HL-60 (cell line): ENCODE measurements around the gene SIGLEC11.
A peak's percentile ranks its signal among the peaks of the same experiment; 100 is the strongest.

Experiments used
- DNase-seq, 2 experiments: peaks; one replicate each; pipeline ENCODE4 v3.0.0-alpha.2; 2010 to 2020; ENCODE audit warnings: low read depth in 1 of 2, low spot score in 1 of 2
- H3K27ac ChIP-seq: fragments of 250-450 bp; sonication (Bioruptor Pico); replicated peaks from 2 replicates; pipeline ENCODE4 v1.5.1; 2020; ENCODE audit warnings: mild to moderate bottlenecking, moderate library complexity
- H3K27me3 ChIP-seq: fragments of 250-450 bp; sonication (Bioruptor Pico); 2 replicates; pipeline ENCODE4 v1.5.1; 2021; ENCODE audit warnings: mild to moderate bottlenecking, moderate library complexity; ENCODE audit not compliant: insufficient read depth, poor library complexity, severe bottlenecking
- H3K4me3 ChIP-seq: replicated peaks from 2 replicates; pipeline ENCODE4 v1.5.1; 2011; ENCODE audit warnings: mild to moderate bottlenecking, control low read depth, low read length; ENCODE audit not compliant: insufficient read depth
- GABPA ChIP-seq: IDR thresholded peaks from 2 replicates; pipeline ENCODE4 v1.6.1; 2012; ENCODE audit warnings: low read depth
- POLR2AphosphoS5 ChIP-seq: IDR thresholded peaks from 2 replicates; pipeline ENCODE4 v1.6.1; 2012; ENCODE audit warnings: low read depth
- SPI1 ChIP-seq: IDR thresholded peaks from 2 replicates; pipeline ENCODE4 v1.6.1; 2012; ENCODE audit warnings: low read depth, mild to moderate bottlenecking, borderline replicate concordance
- TF ChIP-seq, protein P1 (sequence below): IDR thresholded peaks from 2 replicates; pipeline ENCODE4 v1.6.1; 2012; ENCODE audit warnings: low read depth; ENCODE audit not compliant: insufficient replicate concordance
- TF ChIP-seq, protein P2 (sequence below): IDR thresholded peaks from one replicate; pipeline ENCODE4 v1.5.1; 2011; ENCODE audit warnings: low read length, control low read depth, inconsistent platforms; ENCODE audit not compliant: insufficient read depth

Gene SIGLEC11

DNA sequence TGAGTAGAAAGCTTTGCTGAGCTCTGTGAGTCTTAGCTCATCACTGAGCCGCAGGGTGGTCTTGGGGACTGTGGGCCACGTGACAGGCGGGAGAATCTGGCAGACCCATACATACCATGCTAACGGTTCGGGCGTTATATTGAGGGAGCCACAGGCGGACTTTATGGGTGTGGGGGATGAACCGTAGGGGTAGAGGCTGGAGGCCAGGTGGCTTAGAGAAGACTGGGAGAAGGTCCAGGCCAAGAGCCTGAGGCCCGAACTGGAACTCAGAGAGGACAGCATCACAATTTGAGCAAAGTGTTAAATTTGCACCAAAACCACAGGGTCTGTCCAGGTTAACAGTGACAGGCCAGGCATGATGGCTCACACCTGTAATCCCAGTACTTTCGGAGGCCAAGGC is 47.3 kb downstream of the SIGLEC11 start:
- DNase-seq, result no peak
- Histone ChIP-seq H3K27ac (no peak overlapping the region), H3K4me3 (no peak overlapping the region), H3K27me3 (no peaks in the 10 kb centered on the region)
- TF ChIP-seq SPI1, result no peak

DNA sequence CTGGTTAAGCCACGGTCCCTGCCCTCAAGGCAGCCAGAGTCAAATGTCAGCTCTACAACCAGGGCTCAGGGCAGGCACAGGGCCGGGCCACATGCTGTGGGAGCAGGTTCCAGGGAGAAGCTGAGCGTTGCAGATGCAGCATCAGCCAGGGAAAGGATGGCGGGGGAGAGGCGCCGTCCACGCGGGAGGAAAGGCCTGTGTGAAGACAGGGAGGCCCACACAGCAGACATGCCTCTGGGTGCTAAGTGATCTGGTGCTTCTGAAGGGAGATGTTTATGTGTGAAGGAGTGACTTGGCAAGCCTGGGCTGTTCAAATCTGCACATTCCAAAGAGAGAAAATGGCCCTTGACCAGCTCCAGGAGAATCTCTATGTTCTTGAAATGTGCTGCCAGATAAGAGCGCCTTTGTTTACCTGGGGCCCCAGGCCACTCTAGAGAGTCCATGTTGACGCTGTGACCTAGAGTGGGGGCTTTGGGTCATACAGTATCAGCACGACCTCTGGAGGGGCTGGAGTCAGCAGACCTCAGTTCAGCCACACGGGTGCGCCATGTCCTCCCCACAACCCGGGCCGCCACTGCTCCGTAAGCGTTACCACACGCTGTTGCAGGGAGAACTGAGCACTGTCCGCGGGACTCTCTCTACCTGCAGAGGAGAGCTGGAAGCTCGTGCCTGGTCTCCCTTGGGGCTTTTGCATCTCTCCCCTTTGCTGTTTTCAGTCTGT is 47.8 kb downstream of the SIGLEC11 start:
- no peak overlapping the region for H3K27ac ChIP-seq
- no peak for DNase-seq
- no peak overlapping the region for H3K4me3 ChIP-seq

DNA sequence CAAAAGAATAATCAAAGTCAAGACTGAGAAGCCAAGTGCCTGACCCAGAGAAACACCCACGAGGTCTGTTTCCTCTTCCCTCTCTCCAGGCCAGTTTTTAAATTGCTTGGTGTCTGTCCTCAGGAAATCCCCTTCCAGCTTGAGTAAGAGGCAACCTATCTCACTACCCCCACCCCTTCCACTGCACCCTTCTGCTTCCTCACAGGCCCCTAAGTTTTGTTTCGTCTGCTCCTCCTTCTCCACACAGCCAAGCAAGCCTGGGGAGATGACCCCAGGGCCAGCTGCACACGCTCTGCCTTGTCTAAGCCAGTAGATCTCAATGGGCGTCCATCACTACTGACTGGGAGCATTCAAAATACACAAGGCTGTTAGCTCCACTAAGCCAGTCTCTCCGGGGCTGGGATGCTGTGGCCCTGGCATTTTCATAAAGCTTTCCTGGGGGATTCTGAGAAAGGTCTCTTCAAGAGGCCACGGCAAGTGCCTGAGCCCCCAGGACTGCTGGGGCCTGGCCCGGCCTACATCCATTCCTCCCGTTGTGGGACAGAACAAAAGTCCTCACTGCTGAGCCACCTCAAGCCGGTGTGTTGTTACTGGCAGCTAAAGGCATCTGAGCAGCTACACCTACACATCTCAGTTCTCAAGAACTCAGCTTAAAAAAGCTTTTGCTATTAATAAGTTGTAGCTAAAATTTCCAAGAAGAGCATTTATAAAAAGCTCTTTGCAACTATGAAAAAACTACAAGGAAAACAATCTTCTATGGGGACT is 49.4 kb downstream of the SIGLEC11 start:
- H3K27ac ChIP-seq, result peak overlapping the region; percentile 40

More for the DNA sequence above, 47.8 kb downstream of the SIGLEC11 start:
- TF ChIP-seq, protein P1, sequence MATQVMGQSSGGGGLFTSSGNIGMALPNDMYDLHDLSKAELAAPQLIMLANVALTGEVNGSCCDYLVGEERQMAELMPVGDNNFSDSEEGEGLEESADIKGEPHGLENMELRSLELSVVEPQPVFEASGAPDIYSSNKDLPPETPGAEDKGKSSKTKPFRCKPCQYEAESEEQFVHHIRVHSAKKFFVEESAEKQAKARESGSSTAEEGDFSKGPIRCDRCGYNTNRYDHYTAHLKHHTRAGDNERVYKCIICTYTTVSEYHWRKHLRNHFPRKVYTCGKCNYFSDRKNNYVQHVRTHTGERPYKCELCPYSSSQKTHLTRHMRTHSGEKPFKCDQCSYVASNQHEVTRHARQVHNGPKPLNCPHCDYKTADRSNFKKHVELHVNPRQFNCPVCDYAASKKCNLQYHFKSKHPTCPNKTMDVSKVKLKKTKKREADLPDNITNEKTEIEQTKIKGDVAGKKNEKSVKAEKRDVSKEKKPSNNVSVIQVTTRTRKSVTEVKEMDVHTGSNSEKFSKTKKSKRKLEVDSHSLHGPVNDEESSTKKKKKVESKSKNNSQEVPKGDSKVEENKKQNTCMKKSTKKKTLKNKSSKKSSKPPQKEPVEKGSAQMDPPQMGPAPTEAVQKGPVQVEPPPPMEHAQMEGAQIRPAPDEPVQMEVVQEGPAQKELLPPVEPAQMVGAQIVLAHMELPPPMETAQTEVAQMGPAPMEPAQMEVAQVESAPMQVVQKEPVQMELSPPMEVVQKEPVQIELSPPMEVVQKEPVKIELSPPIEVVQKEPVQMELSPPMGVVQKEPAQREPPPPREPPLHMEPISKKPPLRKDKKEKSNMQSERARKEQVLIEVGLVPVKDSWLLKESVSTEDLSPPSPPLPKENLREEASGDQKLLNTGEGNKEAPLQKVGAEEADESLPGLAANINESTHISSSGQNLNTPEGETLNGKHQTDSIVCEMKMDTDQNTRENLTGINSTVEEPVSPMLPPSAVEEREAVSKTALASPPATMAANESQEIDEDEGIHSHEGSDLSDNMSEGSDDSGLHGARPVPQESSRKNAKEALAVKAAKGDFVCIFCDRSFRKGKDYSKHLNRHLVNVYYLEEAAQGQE, result no peak
- TF ChIP-seq POLR2AphosphoS5 (no peak), SPI1 (no peak), GABPA (no peak)
- TF ChIP-seq, protein P2, sequence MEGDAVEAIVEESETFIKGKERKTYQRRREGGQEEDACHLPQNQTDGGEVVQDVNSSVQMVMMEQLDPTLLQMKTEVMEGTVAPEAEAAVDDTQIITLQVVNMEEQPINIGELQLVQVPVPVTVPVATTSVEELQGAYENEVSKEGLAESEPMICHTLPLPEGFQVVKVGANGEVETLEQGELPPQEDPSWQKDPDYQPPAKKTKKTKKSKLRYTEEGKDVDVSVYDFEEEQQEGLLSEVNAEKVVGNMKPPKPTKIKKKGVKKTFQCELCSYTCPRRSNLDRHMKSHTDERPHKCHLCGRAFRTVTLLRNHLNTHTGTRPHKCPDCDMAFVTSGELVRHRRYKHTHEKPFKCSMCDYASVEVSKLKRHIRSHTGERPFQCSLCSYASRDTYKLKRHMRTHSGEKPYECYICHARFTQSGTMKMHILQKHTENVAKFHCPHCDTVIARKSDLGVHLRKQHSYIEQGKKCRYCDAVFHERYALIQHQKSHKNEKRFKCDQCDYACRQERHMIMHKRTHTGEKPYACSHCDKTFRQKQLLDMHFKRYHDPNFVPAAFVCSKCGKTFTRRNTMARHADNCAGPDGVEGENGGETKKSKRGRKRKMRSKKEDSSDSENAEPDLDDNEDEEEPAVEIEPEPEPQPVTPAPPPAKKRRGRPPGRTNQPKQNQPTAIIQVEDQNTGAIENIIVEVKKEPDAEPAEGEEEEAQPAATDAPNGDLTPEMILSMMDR, result no peak
- no peaks in the 10 kb centered on the region for H3K27me3 ChIP-seq

More for the DNA sequence above, 49.4 kb downstream of the SIGLEC11 start:
- peak in 1 of 2 experiments; percentile 69 for DNase-seq
- no peak overlapping the region for H3K4me3 ChIP-seq
- H3K27me3 ChIP-seq, result no peaks in the 10 kb centered on the region
- TF ChIP-seq, protein P1, result no peak
- TF ChIP-seq SPI1 (no peak), POLR2AphosphoS5 (no peak; the same call in 1 of the 2 replicates), GABPA (no peak)
- TF ChIP-seq, protein P2, result no peak
